Neuronal stem cell (in vitro differentiated cells): Measurements from ENCODE around the gene PCDHA3.
"Not testable (repeated sequence)": the region's sequence is repeated elsewhere in the genome, so short reads cannot be mapped to it uniquely, and the experiment has no call there.

Source experiments
- DNase-seq: peaks from one replicate; pipeline ENCODE4 v3.0.0-alpha.2; 2013; ENCODE audit warnings: low spot score
- H2AFZ ChIP-seq: one replicate; pipeline ENCODE4 v1.6.1; 2013; ENCODE audit warnings: mild to moderate bottlenecking, low read length, inconsistent platforms
- H2AK5ac ChIP-seq: 2 replicates; pipeline ENCODE4 v1.6.1; 2013; ENCODE audit warnings: low read depth, mild to moderate bottlenecking, inconsistent platforms, low read length, moderate library complexity, mixed read lengths
- H2BK120ac ChIP-seq: 2 replicates; pipeline ENCODE4 v1.6.1; 2013; ENCODE audit warnings: low read depth, mild to moderate bottlenecking, inconsistent platforms, low read length, moderate library complexity, mixed read lengths
- H2BK12ac ChIP-seq: one replicate; pipeline ENCODE4 v1.6.1; 2013; ENCODE audit warnings: low read length, inconsistent platforms
- H2BK15ac ChIP-seq: 2 replicates; pipeline ENCODE4 v1.6.1; 2013; ENCODE audit warnings: mild to moderate bottlenecking, low read length, inconsistent platforms, mixed read lengths
- H2BK5ac ChIP-seq: one replicate; pipeline ENCODE4 v1.6.1; 2013; ENCODE audit warnings: inconsistent platforms, mild to moderate bottlenecking, low read length, moderate library complexity
- H3K14ac ChIP-seq: one replicate; pipeline ENCODE4 v1.6.1; 2013; ENCODE audit warnings: low read length, inconsistent platforms
- H3K18ac ChIP-seq: 2 replicates; pipeline ENCODE4 v1.6.1; 2013; ENCODE audit warnings: low read length, inconsistent platforms
- H3K23ac ChIP-seq: 2 replicates; pipeline ENCODE4 v1.6.1; 2013; ENCODE audit warnings: low read depth, mild to moderate bottlenecking, mixed read lengths, low read length, inconsistent platforms; ENCODE audit not compliant: poor library complexity
- H3K27ac ChIP-seq: replicated peaks from 3 replicates; pipeline ENCODE4 v1.5.1; 2013; ENCODE audit warnings: low read length, inconsistent platforms
- H3K27me3 ChIP-seq, 3 experiments: 2 replicates each; pipeline ENCODE4 v1.6.1; 2013; ENCODE audit warnings: low read length in 3 of 3, mild to moderate bottlenecking in 2 of 3, inconsistent platforms in 1 of 3, low read depth in 1 of 3, mixed read lengths in 1 of 3, moderate library complexity in 1 of 3; ENCODE audit not compliant: control insufficient read depth in 3 of 3, insufficient read depth in 3 of 3
- H3K36me3 ChIP-seq, 2 donors: replicated peaks in 1 of 2; 2 replicates each; pipeline ENCODE4 v1.6.1; 2013; ENCODE audit warnings: low read length in 2 of 2; ENCODE audit not compliant: control insufficient read depth in 2 of 2, insufficient read depth in 2 of 2
- H3K4ac ChIP-seq: 2 replicates; pipeline ENCODE4 v1.6.1; 2013; ENCODE audit warnings: inconsistent platforms, mild to moderate bottlenecking, low read length, moderate library complexity
- H3K4me1 ChIP-seq, 2 donors: 1 replicate in 1 of 2; 2 replicates in 1 of 2; pipeline ENCODE4 v1.6.1; 2013; ENCODE audit warnings: low read length in 2 of 2, low read depth in 1 of 2; ENCODE audit not compliant: control insufficient read depth in 2 of 2, insufficient read depth in 1 of 2
- H3K4me2 ChIP-seq: one replicate; pipeline ENCODE4 v1.6.1; 2013; ENCODE audit warnings: mild to moderate bottlenecking, low read length, inconsistent platforms; ENCODE audit not compliant: insufficient read depth, poor library complexity, severe bottlenecking
- H3K4me3 ChIP-seq, 2 donors: 2 replicates each; pipeline ENCODE4 v1.5.1; 2013; ENCODE audit warnings: low read length in 2 of 2, mild to moderate bottlenecking in 2 of 2, inconsistent platforms in 1 of 2, moderate library complexity in 1 of 2
- H3K79me1 ChIP-seq: one replicate; pipeline ENCODE4 v1.6.1; 2013; ENCODE audit warnings: low read depth, mild to moderate bottlenecking, inconsistent platforms, low read length, moderate library complexity
- H3K9ac ChIP-seq: one replicate; pipeline ENCODE4 v1.6.1; 2013; ENCODE audit warnings: mild to moderate bottlenecking, low read depth, low read length, inconsistent platforms; ENCODE audit not compliant: poor library complexity
- H3K9me3 ChIP-seq, 2 donors: replicated peaks in 1 of 2; 2 replicates each; pipeline versions ENCODE3 to v1.6.1; 2013; ENCODE audit warnings: low read length in 2 of 2, mild to moderate bottlenecking in 2 of 2, inconsistent platforms in 1 of 2, low read depth in 1 of 2, mixed read lengths in 1 of 2, moderate library complexity in 1 of 2; ENCODE audit not compliant: control insufficient read depth in 2 of 2, insufficient read depth in 1 of 2
- H4K8ac ChIP-seq: one replicate; pipeline ENCODE4 v1.6.1; 2013; ENCODE audit warnings: low read depth, mild to moderate bottlenecking, inconsistent platforms, low read length, moderate library complexity
- H4K91ac ChIP-seq: one replicate; pipeline ENCODE4 v1.6.1; 2013; ENCODE audit warnings: low read length, low read depth, mild to moderate bottlenecking, inconsistent platforms; ENCODE audit not compliant: poor library complexity
- WGBS, 2 donors: extraction: QIAGEN DNeasy Blood & Tissue Kit; methylation state at CpG; one replicate each; pipeline ENCODE4 v1.1.7; 2013; ENCODE audit warnings: missing lambda C conversion rate in 2 of 2, mixed read lengths in 1 of 2; ENCODE audit not compliant: insufficient read length in 2 of 2, insufficient replicate concordance in 1 of 2; ENCODE audit errors: extremely low coverage in 2 of 2; 5-methylcytosine and 5-hydroxymethylcytosine counted together

PCDHA3 gene

DNA sequence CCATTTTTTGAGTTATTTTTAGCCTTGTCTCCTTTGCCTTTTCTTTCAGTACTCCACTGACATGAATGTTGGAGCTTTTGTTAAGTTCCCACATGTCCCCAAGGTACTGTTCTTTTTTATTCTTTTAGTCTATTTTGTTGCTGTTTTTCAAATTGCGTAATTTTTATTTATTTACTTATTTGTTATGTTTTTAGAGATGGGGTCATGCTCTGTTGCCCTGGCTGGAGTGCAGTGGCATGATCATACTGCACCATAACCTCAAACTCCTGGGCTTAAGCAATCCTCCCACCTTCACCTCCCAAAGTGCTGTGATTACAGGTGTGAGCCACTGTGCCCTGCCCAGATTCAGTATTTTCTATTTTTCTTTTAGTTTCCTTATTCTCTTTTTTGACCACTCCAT is 20.3 kb upstream of the PCDHA3 start:
- Histone ChIP-seq H3K36me3 (no peaks in the 10 kb centered on the region), H2BK12ac (no peak overlapping the region), H2AK5ac (no peak overlapping the region), H3K27me3 (no peaks in the 10 kb centered on the region), H3K23ac (no peak overlapping the region), H3K9ac (no peak overlapping the region), H3K4me1 (no peaks in the 10 kb centered on the region), H4K91ac (no peak overlapping the region), H2AFZ (no peak overlapping the region), H4K8ac (no peak overlapping the region), H2BK5ac (no peak overlapping the region), H3K14ac (no peak overlapping the region), H3K18ac (no peak overlapping the region), H3K4me2 (no peak overlapping the region), H2BK15ac (no peak overlapping the region), H3K4ac (no peak overlapping the region), H3K27ac (no peak overlapping the region), H3K9me3 (peaks cover 14 to 17% of the 10 kb centered on the region in 2 donors), H2BK120ac (no peak overlapping the region), H3K4me3 (no peak overlapping the region), H3K79me1 (no peaks in the 10 kb centered on the region)
- DNase-seq, result no peak
- WGBS, 2 donors, result no CpG with 5 or more reads among the region's 1 CpG

DNA sequence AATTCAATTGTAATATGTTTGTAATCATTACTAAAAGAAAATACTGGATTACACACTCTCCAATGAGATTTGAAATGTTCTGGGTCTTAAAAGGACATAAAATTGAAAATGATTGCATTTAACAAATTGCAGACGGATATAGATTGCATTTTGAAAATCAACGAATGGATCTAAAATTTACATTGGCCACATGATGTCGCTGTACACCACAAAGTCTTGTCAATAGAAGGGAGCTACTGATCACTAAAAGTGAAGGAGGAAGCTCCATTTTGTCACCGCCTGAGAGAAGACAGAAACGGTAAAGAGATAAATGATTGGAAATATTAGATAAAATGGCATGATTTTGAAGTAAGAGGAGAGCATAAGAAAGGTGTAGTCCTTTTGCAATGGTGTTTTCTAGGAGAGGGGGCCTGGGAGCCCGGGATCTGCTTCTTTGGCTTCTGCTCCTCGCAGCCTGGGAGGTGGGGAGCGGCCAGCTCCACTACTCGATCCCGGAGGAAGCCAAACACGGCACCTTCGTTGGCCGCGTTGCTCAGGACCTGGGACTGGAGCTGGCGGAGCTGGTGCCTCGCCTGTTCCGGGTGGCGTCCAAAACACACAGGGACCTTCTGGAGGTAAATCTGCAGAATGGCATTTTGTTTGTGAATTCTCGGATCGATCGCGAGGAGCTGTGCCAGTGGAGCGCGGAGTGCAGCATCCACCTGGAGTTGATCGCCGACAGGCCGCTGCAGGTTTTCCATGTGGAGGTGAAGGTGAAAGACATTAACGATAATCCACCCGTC is 14.8 kb upstream of the PCDHA3 start, which contains the start of gene PCDHA1:
TSS of gene PCDHA1 (plus strand) at position 236 of the 782 bp plus-strand sequence.
- no peak within 1 kb of the TSS for H2BK15ac ChIP-seq
- no peak within 1 kb of the TSS for H3K9ac ChIP-seq
- H4K91ac ChIP-seq, result no peak within 1 kb of the TSS
- H2BK120ac ChIP-seq, result no peak within 1 kb of the TSS
- no peaks in the 10 kb centered on the region for H3K27me3 ChIP-seq
- no peak within 1 kb of the TSS for H3K14ac ChIP-seq
- no peak within 1 kb of the TSS for H3K4me2 ChIP-seq
- no peak within 1 kb of the TSS for H3K23ac ChIP-seq
- H3K79me1 ChIP-seq, result no peaks in the 10 kb centered on the region
- H3K18ac ChIP-seq, result no peak within 1 kb of the TSS
- no peaks in the 10 kb centered on the region for H3K4me1 ChIP-seq
- no peak within 1 kb of the TSS for H3K4ac ChIP-seq
- WGBS, 2 donors, result no CpG with 5 or more reads among the region's 29 CpGs
- no peaks in the 10 kb centered on the region for H3K36me3 ChIP-seq
- no peak for DNase-seq
- no peak within 1 kb of the TSS for H4K8ac ChIP-seq
- no peak within 1 kb of the TSS for H2BK5ac ChIP-seq
- no peak within 1 kb of the TSS for H2AK5ac ChIP-seq
- H3K9me3 ChIP-seq, result peaks cover 25 to 34% of the 10 kb centered on the region in 2 donors
- no peak within 1 kb of the TSS for H2BK12ac ChIP-seq
- peak within 1 kb of the TSS; percentile 52 for H2AFZ ChIP-seq
- no peak within 1 kb of the TSS for H3K4me3 ChIP-seq
- H3K27ac ChIP-seq, result no peak within 1 kb of the TSS

DNA sequence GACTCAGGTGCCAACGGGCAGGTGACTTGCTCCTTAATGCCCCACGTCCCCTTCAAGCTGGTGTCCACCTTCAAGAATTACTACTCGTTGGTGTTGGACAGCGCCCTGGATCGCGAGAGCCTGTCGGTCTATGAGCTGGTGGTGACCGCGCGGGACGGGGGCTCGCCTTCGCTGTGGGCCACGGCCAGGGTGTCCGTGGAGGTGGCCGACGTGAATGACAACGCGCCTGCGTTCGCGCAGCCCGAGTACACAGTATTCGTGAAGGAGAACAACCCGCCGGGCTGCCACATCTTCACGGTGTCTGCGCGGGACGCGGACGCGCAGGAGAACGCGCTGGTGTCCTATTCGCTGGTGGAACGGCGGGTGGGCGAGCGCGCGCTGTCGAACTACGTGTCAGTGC is 13.4 kb upstream of the PCDHA3 start:
- H3K9ac ChIP-seq, H3K18ac ChIP-seq, H3K4ac ChIP-seq, H2AFZ ChIP-seq, H3K79me1 ChIP-seq, H3K4me3 ChIP-seq, H2BK15ac ChIP-seq, H4K91ac ChIP-seq, H2BK12ac ChIP-seq, H2AK5ac ChIP-seq, DNase-seq, H3K36me3 ChIP-seq, H3K4me1 ChIP-seq, H2BK120ac ChIP-seq, H3K4me2 ChIP-seq, H2BK5ac ChIP-seq, H3K23ac ChIP-seq, H4K8ac ChIP-seq, H3K14ac ChIP-seq, H3K27me3 ChIP-seq, H3K27ac ChIP-seq: not testable (repeated sequence)
- H3K9me3 ChIP-seq, result peaks cover 24 to 34% of the 10 kb centered on the region in 2 donors
- WGBS, 2 donors, result no CpG with 5 or more reads among the region's 44 CpGs

DNA sequence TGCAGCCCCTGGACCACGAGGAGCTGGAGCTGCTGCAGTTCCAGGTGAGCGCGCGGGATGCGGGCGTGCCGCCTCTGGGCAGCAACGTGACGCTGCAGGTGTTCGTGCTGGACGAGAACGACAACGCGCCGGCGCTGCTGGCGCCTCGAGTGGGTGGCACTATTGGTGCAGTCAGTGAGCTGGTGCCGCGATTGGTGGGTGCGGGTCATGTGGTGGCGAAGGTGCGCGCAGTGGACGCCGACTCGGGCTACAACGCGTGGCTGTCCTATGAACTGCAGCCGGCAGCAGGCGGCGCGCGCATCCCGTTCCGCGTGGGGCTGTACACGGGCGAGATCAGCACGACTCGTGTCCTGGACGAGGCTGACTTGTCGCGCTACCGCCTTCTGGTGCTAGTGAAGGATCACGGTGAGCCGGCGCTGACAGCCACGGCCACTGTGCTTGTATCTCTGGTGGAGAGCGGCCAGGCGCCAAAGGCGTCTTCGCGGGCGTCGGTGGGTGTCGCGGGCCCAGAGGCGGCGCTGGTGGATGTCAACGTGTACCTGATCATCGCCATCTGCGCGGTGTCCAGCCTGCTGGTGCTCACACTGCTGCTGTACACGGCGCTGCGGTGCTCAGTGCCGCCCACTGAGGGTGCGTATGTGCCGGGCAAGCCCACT is 12.9 kb upstream of the PCDHA3 start:
- not testable (repeated sequence) for H2BK5ac ChIP-seq, H3K27me3 ChIP-seq, H2AFZ ChIP-seq, H3K4me2 ChIP-seq, H2BK120ac ChIP-seq, H3K4me1 ChIP-seq, H3K18ac ChIP-seq, H3K27ac ChIP-seq, H2BK12ac ChIP-seq, H4K91ac ChIP-seq, H3K79me1 ChIP-seq, DNase-seq, H3K9ac ChIP-seq, H2AK5ac ChIP-seq, H3K4ac ChIP-seq, H2BK15ac ChIP-seq, H3K36me3 ChIP-seq
- peak overlapping the region in 1 of 2 donors; percentile 61 for H3K4me3 ChIP-seq
- H3K9me3 ChIP-seq, result peaks cover 22 to 34% of the 10 kb centered on the region in 2 donors
- H3K23ac ChIP-seq, result peak overlapping the region; percentile 73
- H3K14ac ChIP-seq, result peak overlapping the region; percentile 21
- WGBS, 2 donors, result no CpG with 5 or more reads among the region's 70 CpGs
- H4K8ac ChIP-seq, result peak overlapping the region; percentile 17
